ENCODE results near the gene MAGIX. TPM values are rescaled to one million over a fixed set of nuclear protein-coding genes. Genes with fewer than 3 reads are reported as not detected.

Gene MAGIX
- total and polyA plus RNA-seq, 2 of the 4 experiments (the other 2 are of a cell fraction): 0.72 to 1.1 TPM

DNA sequence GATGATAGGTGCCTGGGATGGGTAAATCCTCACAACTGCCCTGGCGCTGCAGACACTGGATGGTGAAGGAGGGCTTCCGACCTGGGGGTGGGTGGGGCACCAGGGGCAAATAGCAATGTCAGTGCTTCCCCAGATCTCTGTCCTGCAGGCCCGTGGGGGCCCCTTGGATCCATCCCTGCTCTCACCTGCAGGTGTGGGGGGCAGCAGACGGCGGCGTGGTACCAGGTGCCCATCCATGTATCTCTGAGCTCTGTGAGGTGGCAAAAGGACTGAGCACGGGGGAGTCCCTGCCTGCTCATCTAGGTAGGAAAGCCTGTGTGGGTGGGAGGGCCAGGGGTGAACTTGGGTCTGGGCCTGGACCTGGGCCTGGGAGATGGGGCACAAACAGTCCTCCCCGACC is 44.0 kb downstream of the MAGIX start:
- Histone ChIP-seq H3K9ac (ENCODE audit: low read depth, low read length) (no peak overlapping the region), H4K8ac (ENCODE audit: low read depth in 2 of 2, low read length in 2 of 2) (no peak overlapping the region), H3K9me3 (ENCODE audit: control insufficient read depth, insufficient read depth, low read length) (no peaks in the 10 kb centered on the region), H3K9me1 (ENCODE audit: insufficient read depth, low read length) (no peaks in the 10 kb centered on the region), H4K91ac (ENCODE audit: insufficient read depth, low read depth, low read length) (no peak overlapping the region), H3K27ac (ENCODE audit: insufficient read depth, low read length) (no peak overlapping the region), H2AK9ac (replicated peaks; ENCODE audit: low read depth, low read length, poor library complexity) (no peak overlapping the region), H2AK5ac (ENCODE audit: low read depth, low read length) (no peak overlapping the region), H2BK15ac (ENCODE audit: low read depth, low read length) (no peak overlapping the region), H3K18ac (ENCODE audit: low read depth, low read length) (no peak overlapping the region), H3K4me3 (ENCODE audit: insufficient read depth, low read depth, low read length) (no peak overlapping the region), H2BK120ac (ENCODE audit: low read depth, low read length) (no peak overlapping the region), H3K27me3 (ENCODE audit: control insufficient read depth, insufficient read depth, low read length) (peaks cover 13% of the 10 kb centered on the region), H3K36me3 (ENCODE audit: control insufficient read depth, insufficient read depth, low read length) (no peaks in the 10 kb centered on the region), H2BK5ac (ENCODE audit: low read depth, low read length, poor library complexity, severe bottlenecking) (no peak overlapping the region), H4K5ac (ENCODE audit: low read depth, low read length) (no peak overlapping the region), H3K14ac (replicated peaks; ENCODE audit: low read depth, low read length) (no peak overlapping the region), H3K56ac (ENCODE audit: extremely low read depth, insufficient read depth, low read length) (no peak overlapping the region), H3K4me2 (ENCODE audit: low read depth, low read length) (no peak overlapping the region), H3K4me1 (ENCODE audit: control insufficient read depth, insufficient read depth, low read length) (no peaks in the 10 kb centered on the region), H3K4ac (ENCODE audit: low read depth, low read length) (no peak overlapping the region), H2AFZ (replicated peaks; ENCODE audit: low read length, poor library complexity) (no peak overlapping the region), H3K79me1 (ENCODE audit: low read depth in 1 of 2, low read length in 2 of 2) (no peaks in the 10 kb centered on the region), H2BK20ac (ENCODE audit: low read depth, low read length) (no peak overlapping the region), H4K20me1 (ENCODE audit: insufficient read depth, low read length) (no peaks in the 10 kb centered on the region), H3K23ac (ENCODE audit: low read depth, low read length) (no peak overlapping the region)
- TF ChIP-seq CHD1 (IDR thresholded peaks at IDR 0.05; ENCODE audit: low read depth, low read length) (no peak), FOS (IDR thresholded peaks at IDR 0.05; ENCODE audit: low read depth, low read length) (no peak)
- intact Hi-C loops (cut with micrococcal nuclease): no loop called here
- DNase-seq (no peak), ATAC-seq (ENCODE audit: low read depth) (no peak)
- WGBS, 2 experiments (ENCODE audit: extremely low coverage in 2 of 2, insufficient read length in 1 of 2): 64% methylated on average over 3 of the region's 8 CpGs; no CpG with 5 or more reads in 1 of the 2 experiments
- CTCF ChIA-PET: no interaction called here
- dilution Hi-C loops (cut with HindIII; ENCODE audit: low sequenced_read_pairs, unreplicated experiment): no loop called here
- POLR2A ChIA-PET (ENCODE audit: unreplicated experiment): no interaction called here
- in situ Hi-C loops (cut with MboI; ENCODE audit: low sequenced_read_pairs): no loop called here
- no TSS peak for BruUV-seq (replicated peaks)
